ENCODE measurements around the gene CPNE2. TPM values are rescaled to one million over a fixed set of nuclear protein-coding genes. Genes with fewer than 3 reads are reported as not detected.

The CPNE2 gene
- polyA plus RNA-seq, 2 of the 4 experiments (the other 2 are of a cell fraction): 36.7 TPM

GRCh38 chr16:57157533-57157932 is 65.2 kb downstream of the CPNE2 start:
- DNase-seq (ENCODE audit: low read depth in 1 of 2, low spot score in 1 of 2): no peak
- H3K4me2 ChIP-seq: no peak overlapping the region
- no peak for ATAC-seq
- POLR2A ChIA-PET: no interaction called here
- H3K27ac ChIP-seq: no peak overlapping the region
- H3K4me1 ChIP-seq: no peaks in the 10 kb centered on the region
- H3K9me3 ChIP-seq: no peaks in the 10 kb centered on the region
- 97% methylated on average over 1 of the region's 1 CpG for WGBS (ENCODE audit: missing lambda C conversion rate)
- no peak overlapping the region for H3K4me3 ChIP-seq
- no peak for TF ChIP-seq HEYL (CRISPR knock-in tag; IDR thresholded peaks at IDR 0.05)
- TF ChIP-seq CHD4 (IDR thresholded peaks at IDR 0.05; ENCODE audit: borderline replicate concordance): no peak
- TF ChIP-seq CBX8 (IDR thresholded peaks at IDR 0.05): no peak
- no peak for TF ChIP-seq POLR2A (IDR thresholded peaks at IDR 0.05; ENCODE audit: low read length)
- no peak for TF ChIP-seq ESRRA (IDR thresholded peaks at IDR 0.05; ENCODE audit: borderline replicate concordance, low read length)
- TF ChIP-seq SMC3 (IDR thresholded peaks at IDR 0.05): no peak
- no peak for TF ChIP-seq USF2 (IDR thresholded peaks at IDR 0.05)
- TF ChIP-seq ZC3H11A (IDR thresholded peaks at IDR 0.05): no peak
- no peak for TF ChIP-seq FOSB (CRISPR knock-in tag; IDR thresholded peaks at IDR 0.05)
- no peak for TF ChIP-seq POLR2AphosphoS2 (conservative IDR thresholded peaks at IDR 0.05; ENCODE audit: low read length)
- TF ChIP-seq MAX (IDR thresholded peaks at IDR 0.05): no peak
- TF ChIP-seq KDM5A (IDR thresholded peaks at IDR 0.05): no peak
- no peak for TF ChIP-seq EHMT2 (IDR thresholded peaks at IDR 0.05; ENCODE audit: low read depth)
- no peak for TF ChIP-seq TP53 (CRISPR knock-in tag; IDR thresholded peaks at IDR 0.05)
- no peak for TF ChIP-seq PBX3 (IDR thresholded peaks at IDR 0.05)
- CTCF ChIA-PET: interaction anchor here (1.1 to 1.2 kb wide), 2 partner anchors 9 to 11 kb away, joined by 3 read pairs; no protein-coding TSS in a partner anchor
- FAIRE-seq: no peak

- TF ChIP-seq NFE2L2 (conservative IDR thresholded peaks at IDR 0.05; ENCODE audit: low read length) (no peak), KDM5A (IDR thresholded peaks at IDR 0.05) (no peak), HOXB13 (CRISPR knock-in tag; IDR thresholded peaks at IDR 0.05; ENCODE audit: low read depth) (no peak), RAD21 (conservative IDR thresholded peaks at IDR 0.05 in 1 of 2, IDR thresholded peaks at IDR 0.05 in 1 of 2) (no peak), ESRRA (IDR thresholded peaks at IDR 0.05; ENCODE audit: borderline replicate concordance, low read length) (no peak), MYC (IDR thresholded peaks at IDR 0.05; ENCODE audit: borderline replicate concordance, low read length) (no peak), FOSL2 (IDR thresholded peaks at IDR 0.05) (no peak), FOSL2 (CRISPR knock-in tag; IDR thresholded peaks at IDR 0.05) (no peak), BHLHE40 (IDR thresholded peaks at IDR 0.05; ENCODE audit: low read depth, low read length) (no peak), CBX8 (IDR thresholded peaks at IDR 0.05) (no peak), GATA3 (IDR thresholded peaks at IDR 0.05; ENCODE audit: borderline replicate concordance) (no peak), HES2 (IDR thresholded peaks at IDR 0.05) (no peak), SREBF2 (IDR thresholded peaks at IDR 0.05) (no peak), POLR2AphosphoS2 (conservative IDR thresholded peaks at IDR 0.05; ENCODE audit: low read length) (no peak)
- ATAC-seq (no peak), FAIRE-seq (no peak), DNase-seq (ENCODE audit: low read depth in 1 of 2, low spot score in 1 of 2) (no peak)
- Histone ChIP-seq H3K4me2 (no peak overlapping the region), H3K4me1 (no peaks in the 10 kb centered on the region), H3K9me3 (no peaks in the 10 kb centered on the region), H3K4me3 (no peak overlapping the region), H3K27ac (no peak overlapping the region)
- ChIA-PET POLR2A (no interaction called here), CTCF (interaction anchor here (1.0 to 2.3 kb wide), 2 partner anchors 8 to 15 kb away, joined by 5 to 7 read pairs; no protein-coding TSS in a partner anchor)
- 88% methylated on average over 4 of the region's 4 CpGs for WGBS (ENCODE audit: missing lambda C conversion rate)
These were observed 67.1 kb downstream of the CPNE2 start for GRCh38 chr16:57159447-57159846.

GRCh38 chr16:57163842-57164241 is 71.5 kb downstream of the CPNE2 start:
- TF ChIP-seq NPAS2 (CRISPR knock-in tag; IDR thresholded peaks at IDR 0.05; ENCODE audit: borderline replicate concordance): no peak
- TF ChIP-seq MAX (IDR thresholded peaks at IDR 0.05): no peak
- CTCF ChIA-PET: interaction anchor here (0.7 kb wide), 1 partner anchor 25 kb away, joined by 3 read pairs; no protein-coding TSS in a partner anchor
- POLR2A ChIA-PET: no interaction called here
- Histone ChIP-seq H3K4me3 (no peak overlapping the region), H3K4me1 (no peaks in the 10 kb centered on the region), H3K9me3 (no peaks in the 10 kb centered on the region), H3K27ac (no peak overlapping the region), H3K4me2 (no peak overlapping the region)
- no peak for ATAC-seq
- no peak for FAIRE-seq
- 96% methylated on average over 1 of the region's 1 CpG for WGBS (ENCODE audit: missing lambda C conversion rate)
- no peak for DNase-seq (ENCODE audit: low read depth in 1 of 2, low spot score in 1 of 2)

Measured in A549 (cell line).